Loucy (cell line): ENCODE results near the gene CDK6.

Source experiments
- H2AFZ ChIP-seq: fragments of 200-600 bp; sonication (generic); 2 replicates; pipeline ENCODE4 v1.6.0; 2016; ENCODE audit warnings: antibody characterized with exemption, mild to moderate bottlenecking, low read length, moderate library complexity
- H3F3A ChIP-seq: fragments of 200-600 bp; 2 replicates; pipeline ENCODE4 v1.6.0; 2016; ENCODE audit warnings: antibody characterized with exemption, low read depth, mild to moderate bottlenecking
- H3K27me3 ChIP-seq: fragments of 200-600 bp; sonication (generic); 2 replicates; pipeline ENCODE4 v1.6.1; 2014; ENCODE audit warnings: low read length, mild to moderate bottlenecking; ENCODE audit not compliant: insufficient read depth, poor library complexity, severe bottlenecking
- H3K36me3 ChIP-seq: fragments of 200-600 bp; sonication (generic); 2 replicates; pipeline ENCODE4 v1.6.1; 2016; ENCODE audit warnings: low read length; ENCODE audit not compliant: insufficient read depth
- H3K4me1 ChIP-seq: fragments of 200-600 bp; sonication (generic); 2 replicates; pipeline ENCODE4 v1.5.1; 2014; ENCODE audit warnings: low read length, mild to moderate bottlenecking; ENCODE audit not compliant: insufficient read depth, poor library complexity, severe bottlenecking
- H3K4me2 ChIP-seq: fragments of 200-600 bp; sonication (generic); 2 replicates; pipeline ENCODE4 v1.6.0; 2014; ENCODE audit warnings: antibody characterized with exemption, low read length, low read depth, mild to moderate bottlenecking; ENCODE audit not compliant: poor library complexity, severe bottlenecking
- H3K4me3 ChIP-seq: fragments of 200-600 bp; sonication (generic); 2 replicates; pipeline ENCODE4 v1.5.1; 2014; ENCODE audit warnings: low read length, mild to moderate bottlenecking, mixed read lengths; ENCODE audit not compliant: poor library complexity, severe bottlenecking
- H3K79me2 ChIP-seq: fragments of 200-600 bp; sonication (generic); 2 replicates; pipeline ENCODE4 v1.6.1; 2014; ENCODE audit warnings: low read length; ENCODE audit not compliant: insufficient read depth
- H3K9ac ChIP-seq: fragments of 200-600 bp; sonication (generic); 2 replicates; pipeline ENCODE4 v1.6.0; 2014; ENCODE audit warnings: mild to moderate bottlenecking, low read depth, low read length, moderate library complexity; ENCODE audit not compliant: poor library complexity, severe bottlenecking
- H3K9me2 ChIP-seq: fragments of 200-600 bp; sonication (generic); replicated peaks from 2 replicates; pipeline ENCODE4 v1.6.1; 2016; ENCODE audit warnings: low read depth, low read length, mixed read lengths
- H3K9me3 ChIP-seq: fragments of 200-600 bp; sonication (generic); 2 replicates; pipeline ENCODE4 v1.6.1; 2014; ENCODE audit warnings: mild to moderate bottlenecking, antibody characterized with exemption, low read length, low read depth; ENCODE audit not compliant: insufficient read depth
- H4K20me1 ChIP-seq: fragments of 200-600 bp; sonication (generic); 2 replicates; pipeline ENCODE4 v1.6.0; 2014; ENCODE audit warnings: antibody characterized with exemption, low read length, mild to moderate bottlenecking; ENCODE audit not compliant: insufficient read depth, poor library complexity, severe bottlenecking
- EZH2phosphoT487 ChIP-seq: fragments of 200-600 bp; IDR thresholded peaks from 2 replicates; pipeline ENCODE4 v1.6.1; 2018; ENCODE audit warnings: antibody characterized with exemption, mild to moderate bottlenecking, moderate library complexity, borderline replicate concordance
- TF ChIP-seq, protein P1 (sequence below): fragments of 200-600 bp; sonication (generic); conservative IDR thresholded peaks from 2 replicates; pipeline ENCODE4 v1.5.1; 2014; ENCODE audit warnings: mild to moderate bottlenecking, antibody characterized with exemption, low read length

The CDK6 gene

DNA sequence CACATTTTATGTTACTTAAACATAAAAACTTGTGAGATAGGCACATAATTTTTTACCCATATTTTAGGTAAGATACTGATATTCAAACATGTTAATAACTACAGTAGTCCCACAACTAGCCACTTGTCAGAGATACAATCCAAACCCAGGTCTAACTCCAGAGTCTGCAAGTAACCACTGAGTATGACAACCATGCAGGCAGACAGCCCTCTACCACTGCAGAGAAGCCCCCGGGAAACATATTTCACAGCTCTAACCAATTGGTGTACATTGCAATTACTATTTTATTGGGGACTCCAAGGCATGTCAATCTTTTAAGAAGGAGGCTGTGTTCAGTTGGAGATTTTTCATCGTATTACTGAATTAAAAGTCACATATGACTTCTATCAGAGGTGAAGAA is 139.0 kb downstream of the CDK6 start:
- Histone ChIP-seq H3K9ac (no peak overlapping the region), H3K4me3 (no peak overlapping the region), H3K79me2 (peaks cover 96% of the 10 kb centered on the region), H2AFZ (no peak overlapping the region), H3K9me2 (no peaks in the 10 kb centered on the region), H3F3A (peaks cover 9% of the 10 kb centered on the region; the same call in 1 of the 2 replicates), H3K36me3 (peaks cover 89% of the 10 kb centered on the region), H3K9me3 (no peaks in the 10 kb centered on the region), H3K4me1 (no peaks in the 10 kb centered on the region), H3K4me2 (no peak overlapping the region), H4K20me1 (peaks cover 76% of the 10 kb centered on the region), H3K27me3 (no peaks in the 10 kb centered on the region)
- TF ChIP-seq, protein P1, sequence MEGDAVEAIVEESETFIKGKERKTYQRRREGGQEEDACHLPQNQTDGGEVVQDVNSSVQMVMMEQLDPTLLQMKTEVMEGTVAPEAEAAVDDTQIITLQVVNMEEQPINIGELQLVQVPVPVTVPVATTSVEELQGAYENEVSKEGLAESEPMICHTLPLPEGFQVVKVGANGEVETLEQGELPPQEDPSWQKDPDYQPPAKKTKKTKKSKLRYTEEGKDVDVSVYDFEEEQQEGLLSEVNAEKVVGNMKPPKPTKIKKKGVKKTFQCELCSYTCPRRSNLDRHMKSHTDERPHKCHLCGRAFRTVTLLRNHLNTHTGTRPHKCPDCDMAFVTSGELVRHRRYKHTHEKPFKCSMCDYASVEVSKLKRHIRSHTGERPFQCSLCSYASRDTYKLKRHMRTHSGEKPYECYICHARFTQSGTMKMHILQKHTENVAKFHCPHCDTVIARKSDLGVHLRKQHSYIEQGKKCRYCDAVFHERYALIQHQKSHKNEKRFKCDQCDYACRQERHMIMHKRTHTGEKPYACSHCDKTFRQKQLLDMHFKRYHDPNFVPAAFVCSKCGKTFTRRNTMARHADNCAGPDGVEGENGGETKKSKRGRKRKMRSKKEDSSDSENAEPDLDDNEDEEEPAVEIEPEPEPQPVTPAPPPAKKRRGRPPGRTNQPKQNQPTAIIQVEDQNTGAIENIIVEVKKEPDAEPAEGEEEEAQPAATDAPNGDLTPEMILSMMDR = no peak
- no peak for TF ChIP-seq EZH2phosphoT487

DNA sequence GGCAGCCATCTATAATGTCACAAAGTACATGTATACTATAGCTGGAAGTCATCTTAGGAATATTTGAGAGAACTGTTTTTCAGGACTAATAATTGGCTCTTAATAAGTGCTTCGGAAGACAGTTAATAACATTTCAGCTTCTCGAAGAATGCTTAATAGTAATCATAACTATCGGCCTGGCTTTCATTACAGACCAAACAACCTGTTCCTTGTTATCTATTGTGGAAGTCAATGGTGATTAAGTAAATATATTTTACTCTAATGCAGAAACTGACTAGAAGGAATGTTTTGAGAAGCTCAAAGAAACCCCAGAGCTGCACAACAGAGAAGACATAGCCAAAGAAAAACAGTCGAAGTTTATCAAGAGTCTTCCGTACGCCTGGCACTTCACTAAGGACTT is 139.4 kb downstream of the CDK6 start:
- Histone ChIP-seq H2AFZ (no peak overlapping the region), H3K4me1 (no peaks in the 10 kb centered on the region), H3K4me2 (no peak overlapping the region), H3K9ac (no peak overlapping the region), H3K9me2 (no peaks in the 10 kb centered on the region), H3K4me3 (no peak overlapping the region), H3K9me3 (no peaks in the 10 kb centered on the region), H3F3A (peaks cover 9% of the 10 kb centered on the region; the same call in 1 of the 2 replicates), H3K27me3 (no peaks in the 10 kb centered on the region), H4K20me1 (peaks cover 75% of the 10 kb centered on the region), H3K36me3 (peaks cover 92% of the 10 kb centered on the region), H3K79me2 (peaks cover 97% of the 10 kb centered on the region)
- no peak for TF ChIP-seq EZH2phosphoT487
- TF ChIP-seq, protein P1 = no peak

DNA sequence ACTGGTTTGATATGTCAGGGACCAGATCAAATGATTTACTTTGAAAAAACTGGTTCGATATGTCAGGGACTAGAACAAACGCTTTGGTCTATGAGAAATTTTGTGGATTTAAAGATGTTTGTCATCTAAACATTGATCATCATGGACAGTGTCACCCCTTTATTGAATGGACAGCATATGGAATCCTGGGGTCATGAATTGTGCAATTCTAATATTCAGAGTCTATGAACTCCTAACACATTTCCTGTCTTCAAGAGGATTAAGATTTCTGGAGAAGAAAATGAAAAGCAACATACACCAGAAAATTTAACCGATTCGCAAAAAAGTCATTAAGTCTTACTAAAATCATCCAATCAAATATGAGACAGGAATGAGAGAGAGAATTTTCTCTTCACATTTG is 139.8 kb downstream of the CDK6 start:
- TF ChIP-seq, protein P1 = no peak
- TF ChIP-seq EZH2phosphoT487 = no peak
- H3K4me2 ChIP-seq = no peak overlapping the region

More for the DNA sequence above, 139.8 kb downstream of the CDK6 start:
- no peaks in the 10 kb centered on the region for H3K4me1 ChIP-seq
- no peaks in the 10 kb centered on the region for H3K9me3 ChIP-seq
- peaks cover 91% of the 10 kb centered on the region for H3K36me3 ChIP-seq
- peaks cover 75% of the 10 kb centered on the region for H4K20me1 ChIP-seq
- H3K9ac ChIP-seq = no peak overlapping the region
- no peak overlapping the region for H2AFZ ChIP-seq
- H3K27me3 ChIP-seq = no peaks in the 10 kb centered on the region
- no peaks in the 10 kb centered on the region for H3K9me2 ChIP-seq
- H3F3A ChIP-seq = peaks cover 9% of the 10 kb centered on the region; the same call in 1 of the 2 replicates
- peaks cover 98% of the 10 kb centered on the region for H3K79me2 ChIP-seq
- H3K4me3 ChIP-seq = no peak overlapping the region
